Psoas muscle (tissue), 8 donors: ENCODE data around the gene TM9SF4. TPM values are rescaled to one million over a fixed set of nuclear protein-coding genes. Genes with fewer than 3 reads are reported as not detected.

Experiments
- ATAC-seq, 4 donors: fragments of 200-7000 bp; cut with Tn5 transposase; one replicate each; pipeline ENCODE4 v1.9.1; 2020; ENCODE audit warnings: moderate library complexity in 3 of 4, mild to moderate bottlenecking in 2 of 4
- DNase-seq, 2 donors: peaks; one replicate each; pipeline ENCODE4 v3.0.0-alpha.2; 2020
- H3K27ac ChIP-seq: fragments of 200-600 bp; one replicate; pipeline ENCODE4 v1.8.0; 2022
- H3K27me3 ChIP-seq, 3 donors: fragments of 200-600 bp in 1 of 3; one replicate each; pipeline versions ENCODE4 v1.6.1 to v1.8.0; 2013 to 2022; ENCODE audit warnings: low read length in 2 of 3, mild to moderate bottlenecking in 2 of 3, moderate library complexity in 1 of 3; ENCODE audit not compliant: insufficient read depth in 3 of 3
- H3K36me3 ChIP-seq, 2 donors: fragments of 200-600 bp in 1 of 2; one replicate each; pipeline versions ENCODE4 v1.6.1 to v1.8.0; 2013 to 2022; ENCODE audit warnings: low read depth in 1 of 2, mild to moderate bottlenecking in 1 of 2, moderate library complexity in 1 of 2; ENCODE audit not compliant: insufficient read depth in 1 of 2
- H3K4me1 ChIP-seq: fragments of 200-600 bp; one replicate; pipeline ENCODE4 v1.8.0; 2022
- H3K4me3 ChIP-seq: fragments of 200-600 bp; one replicate; pipeline ENCODE4 v1.8.0; 2022; ENCODE audit warnings: mild to moderate bottlenecking
- H3K9me3 ChIP-seq: fragments of 200-600 bp; one replicate; pipeline ENCODE4 v1.8.0; 2022
- WGBS, 3 donors: extraction: QIAGEN DNeasy Blood & Tissue Kit; methylation state at CpG; one replicate each; pipeline versions ENCODE4 v1.1.6 to v1.1.7; 2013; 5-methylcytosine and 5-hydroxymethylcytosine counted together
- intact Hi-C, 2 donors: fragments of 100-400 bp; cut with DNase I; formaldehyde crosslinking; loops; one replicate each; pipeline versions ENCODE4 v1.11.0 to v1.14.2; 2022
- long read RNA-seq, 2 donors: library from polyadenylated mRNA; unstranded; transcript quantifications; one replicate each; pipeline ENCODE4 v2.0.0, GENCODE V29; 2021
- polyA plus RNA-seq, 3 donors: library from polyadenylated mRNA; stranded (reverse); fragments of 200-250 nt; gene quantifications; one replicate each; pipeline ENCODE4 v1.2.3, GENCODE V29; 2013
- total RNA-seq, 4 donors: library from RNA; stranded (reverse); fragmentation: NEBNext Ultra II Directional in 2 of 4; extraction: Animal tissue kit (Norgen Biotek cat#: 25700) in 2 of 4; gene quantifications; one replicate each; pipeline versions ENCODE4 v1.2.1 to v1.2.4, GENCODE V29; 2021 to 2023
- TF ChIP-seq, protein P1 (sequence below): fragments of 200-600 bp; IDR thresholded peaks from one replicate; pipeline ENCODE4 v1.8.0; 2022; ENCODE audit warnings: antibody characterized with exemption
- donor health status: healthy with polysubstance abuse.
- donor health status: DM: no; HTN: no; CAD: no; lungs with moderate emphysema.
- donor health status: Bipolar disorder and iron deficiency.
- donor health status: healthy.
- donor health status: DM: yes; HTN: yes; CAD: no.
- donor health status: DM: no; HTN: no; CAD: no.
- donor health status: DM: no; HTN: no; CAD: no.
- donor health status: DM: yes; HTN: yes; CAD: no.

TM9SF4 gene
- total RNA-seq: 10 to 100 TPM; 25.7 to 28.0 (median 27.0) TPM
- 10 to 100 TPM; 14.0 to 18.0 (median 17.9) TPM for polyA plus RNA-seq
- long read RNA-seq, donor 1, transcript TM9SF4-202 (18 exons, 3,978 nt): major isoform, 10 of 18 reads
- long read RNA-seq, donor 1, partial matches to known transcripts: 1 of 18 reads
- long read RNA-seq, donor 1, other reads (novel, unspliced or antisense): 7 of 18 reads
- long read RNA-seq, donor 2, full-length matches to known transcripts: 29 of 41 reads
- long read RNA-seq, donor 2, partial matches to known transcripts: 2 of 41 reads
- long read RNA-seq, donor 2, other reads (novel, unspliced or antisense): 10 of 41 reads

GRCh38 chr20:32109392-32110172, at the start of gene TM9SF4:
TSS of gene TM9SF4 (plus strand) at chr20:32109714. CDS start at chr20:32109741, 27 bp downstream.
- TF ChIP-seq, protein P1, sequence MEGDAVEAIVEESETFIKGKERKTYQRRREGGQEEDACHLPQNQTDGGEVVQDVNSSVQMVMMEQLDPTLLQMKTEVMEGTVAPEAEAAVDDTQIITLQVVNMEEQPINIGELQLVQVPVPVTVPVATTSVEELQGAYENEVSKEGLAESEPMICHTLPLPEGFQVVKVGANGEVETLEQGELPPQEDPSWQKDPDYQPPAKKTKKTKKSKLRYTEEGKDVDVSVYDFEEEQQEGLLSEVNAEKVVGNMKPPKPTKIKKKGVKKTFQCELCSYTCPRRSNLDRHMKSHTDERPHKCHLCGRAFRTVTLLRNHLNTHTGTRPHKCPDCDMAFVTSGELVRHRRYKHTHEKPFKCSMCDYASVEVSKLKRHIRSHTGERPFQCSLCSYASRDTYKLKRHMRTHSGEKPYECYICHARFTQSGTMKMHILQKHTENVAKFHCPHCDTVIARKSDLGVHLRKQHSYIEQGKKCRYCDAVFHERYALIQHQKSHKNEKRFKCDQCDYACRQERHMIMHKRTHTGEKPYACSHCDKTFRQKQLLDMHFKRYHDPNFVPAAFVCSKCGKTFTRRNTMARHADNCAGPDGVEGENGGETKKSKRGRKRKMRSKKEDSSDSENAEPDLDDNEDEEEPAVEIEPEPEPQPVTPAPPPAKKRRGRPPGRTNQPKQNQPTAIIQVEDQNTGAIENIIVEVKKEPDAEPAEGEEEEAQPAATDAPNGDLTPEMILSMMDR: no peak
- intact Hi-C loops: loop anchor here in 1 of 2 donors (10.0 kb wide), 1 partner anchor 95 kb away; the partner anchor contains the start of genes PLAGL2 and POFUT1
- H3K36me3 ChIP-seq: no peaks in the 10 kb centered on the region
- H3K27ac ChIP-seq: peak within 1 kb of the TSS; percentile 99
- H3K27me3 ChIP-seq: no peaks in the 10 kb centered on the region
- ATAC-seq (peak; percentile 94 to 97 (median 96)), DNase-seq (peak; percentile 88 to 94)
- H3K9me3 ChIP-seq: no peaks in the 10 kb centered on the region
- 0 to 1% (median 0%) methylated on average over 37 to 38 of the region's 38 CpGs for WGBS, 3 donors
- H3K4me1 ChIP-seq: peaks cover 24% of the 10 kb centered on the region
- H3K4me3 ChIP-seq: peak within 1 kb of the TSS; percentile 88

DNA sequence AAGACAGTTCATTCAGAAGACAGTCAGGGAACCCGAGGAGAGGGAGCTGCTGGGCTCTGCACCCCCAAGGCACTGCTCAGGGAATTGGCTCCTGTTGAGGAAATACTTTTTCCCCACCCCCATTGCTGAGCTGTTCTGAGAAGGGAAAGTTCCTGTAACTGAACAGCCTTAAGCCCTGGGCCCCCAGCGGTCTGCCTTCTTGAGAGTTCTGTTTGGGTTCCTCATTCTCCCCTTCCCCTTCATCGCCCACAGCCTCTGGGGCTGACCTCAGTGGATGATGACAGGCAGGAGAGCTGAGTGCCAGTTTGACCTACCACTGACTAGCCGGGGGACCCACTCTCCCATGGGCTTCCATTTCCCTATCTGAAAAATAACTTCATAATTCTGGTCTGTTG, 46.7 kb upstream of the TM9SF4 start:
- WGBS, 3 donors: 53 to 62% (median 53%) methylated on average over 3 to 4 of the region's 4 CpGs
- Histone ChIP-seq H3K27me3 (peaks cover 0 to 16% (median 8%) of the 10 kb centered on the region in 3 donors), H3K36me3 (no peaks in the 10 kb centered on the region), H3K27ac (no peak overlapping the region), H3K9me3 (no peaks in the 10 kb centered on the region), H3K4me3 (no peak overlapping the region), H3K4me1 (no peaks in the 10 kb centered on the region)
- intact Hi-C loops: no loop called here
- DNase-seq (peak; percentile 50 to 65), ATAC-seq (peak in 2 of 4 donors; percentile 8 to 36)
- TF ChIP-seq, protein P1: no peak

DNA sequence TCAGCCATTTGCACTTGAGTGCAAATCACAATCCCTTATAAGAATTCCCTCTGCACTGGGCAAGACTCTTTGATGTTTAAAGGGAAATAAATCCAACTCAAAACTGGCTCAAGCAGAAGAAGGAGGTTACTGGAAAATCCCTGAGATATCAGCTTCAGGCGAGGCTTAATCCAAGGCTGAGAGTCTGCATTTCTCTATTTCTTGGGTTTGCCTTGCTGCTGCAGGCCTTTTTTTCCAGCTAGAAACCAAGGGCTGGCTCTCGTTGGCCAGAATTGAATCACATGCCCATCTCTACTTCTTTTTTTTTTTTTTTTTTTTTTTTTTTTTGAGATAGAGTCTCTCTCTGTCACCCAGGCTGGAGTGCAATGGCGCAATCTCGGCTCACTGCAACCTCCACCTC, 45.8 kb upstream of the TM9SF4 start:
- no peak for ATAC-seq
- DNase-seq: no peak
- no peaks in the 10 kb centered on the region for H3K4me1 ChIP-seq
- peaks cover 0 to 10% (median 3%) of the 10 kb centered on the region in 3 donors for H3K27me3 ChIP-seq
- no peak overlapping the region for H3K27ac ChIP-seq
- no peaks in the 10 kb centered on the region for H3K36me3 ChIP-seq
- intact Hi-C loops: no loop called here
- TF ChIP-seq, protein P1: no peak
- H3K9me3 ChIP-seq: no peaks in the 10 kb centered on the region
- WGBS, 3 donors: 68 to 83% (median 81%) methylated on average over 4 of the region's 4 CpGs
- H3K4me3 ChIP-seq: no peak overlapping the region

- TF ChIP-seq, protein P1: no peak
- Histone ChIP-seq H3K36me3 (no peaks in the 10 kb centered on the region), H3K27ac (peak overlapping the region; percentile 18), H3K4me1 (no peaks in the 10 kb centered on the region), H3K4me3 (no peak overlapping the region), H3K27me3 (peaks cover 0 to 6% (median 0%) of the 10 kb centered on the region in 3 donors), H3K9me3 (no peaks in the 10 kb centered on the region)
- intact Hi-C loops: no loop called here
- 27 to 42% (median 35%) methylated on average over 7 of the region's 7 CpGs for WGBS, 3 donors
- ATAC-seq (peak; percentile 43 to 74 (median 52)), DNase-seq (no peak)
Observed at GRCh38 chr20:32064667-32065066, 44.8 kb upstream of the TM9SF4 start.
